ENCODE results near the gene PDCL2. TPM values are rescaled to one million over a fixed set of nuclear protein-coding genes. Genes with fewer than 3 reads are reported as not detected.

PDCL2 gene
- total and polyA plus RNA-seq, 9 of the 15 experiments (the other 6 are each of a cell fraction or from before 2014, with no cell fraction given) = 0.62 to 2.5 (median 1.2) TPM

DNA sequence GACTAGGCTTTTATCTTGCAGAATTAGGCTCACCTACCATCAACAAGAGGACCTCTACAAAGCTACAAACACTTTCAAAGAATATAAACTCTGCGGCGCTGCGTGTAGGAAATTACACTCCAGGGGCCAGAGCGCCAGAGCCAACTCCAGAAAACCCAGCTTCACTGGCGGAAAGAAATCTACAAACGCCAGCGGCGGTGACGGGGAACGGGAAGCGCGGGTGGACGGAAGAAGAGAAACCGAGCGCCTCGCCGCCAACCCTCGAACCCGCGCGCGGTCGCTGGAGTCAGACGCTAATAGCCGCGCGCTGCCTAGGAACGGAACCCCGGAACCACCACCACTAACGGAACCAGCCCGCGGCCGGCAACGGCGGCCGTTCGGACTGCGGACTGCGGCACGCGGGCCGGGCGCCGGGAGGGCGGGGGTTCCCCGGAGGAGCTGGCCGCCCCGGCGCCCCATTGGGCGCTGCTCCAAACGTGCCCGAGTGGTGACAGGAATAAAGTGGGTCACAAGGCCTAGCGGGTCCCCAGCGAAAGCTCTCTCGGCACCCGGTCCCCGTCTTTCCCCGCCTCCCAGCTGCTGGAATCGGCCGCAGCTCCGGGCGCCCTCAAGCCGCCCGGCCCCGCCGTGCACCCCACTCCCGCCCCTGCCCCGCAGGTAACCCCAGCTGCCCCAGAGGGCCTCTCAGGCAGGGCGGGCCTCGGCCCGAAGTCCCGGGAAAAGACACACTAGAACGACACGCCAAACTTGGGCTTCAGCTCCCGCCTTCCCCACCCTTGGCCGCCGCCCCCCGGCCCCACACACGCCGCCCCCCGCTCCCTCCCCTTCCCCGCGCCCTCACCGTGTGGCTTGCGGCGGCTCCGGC lies 46.2 kb downstream of the PDCL2 start (continued):
- no peak for TF ChIP-seq FOS (IDR thresholded peaks at IDR 0.05; ENCODE audit: extremely low read depth, insufficient read length)
- TF ChIP-seq ZNF699 (CRISPR knock-in tag; IDR thresholded peaks at IDR 0.05; ENCODE audit: insufficient replicate concordance) = no peak
- TF ChIP-seq ZNF274 (IDR thresholded peaks at IDR 0.05; ENCODE audit: borderline replicate concordance, low read depth, low read length) = no peak
- no peak for TF ChIP-seq SRSF3 (IDR thresholded peaks at IDR 0.05; ENCODE audit: insufficient read depth, low read length)
- no peak for TF ChIP-seq TSC22D4 (tag; IDR thresholded peaks at IDR 0.05)
- TF ChIP-seq ZNF12 (CRISPR knock-in tag; IDR thresholded peaks at IDR 0.05) = no peak
- TF ChIP-seq MYBL2 (IDR thresholded peaks at IDR 0.05; ENCODE audit: low read depth) = no peak
- no peak for TF ChIP-seq MYBL2 (CRISPR knock-in tag; IDR thresholded peaks at IDR 0.05; ENCODE audit: borderline replicate concordance)
- no peak for TF ChIP-seq ZNF263 (CRISPR knock-in tag; IDR thresholded peaks at IDR 0.05; ENCODE audit: borderline replicate concordance)
- TF ChIP-seq, protein P1, sequence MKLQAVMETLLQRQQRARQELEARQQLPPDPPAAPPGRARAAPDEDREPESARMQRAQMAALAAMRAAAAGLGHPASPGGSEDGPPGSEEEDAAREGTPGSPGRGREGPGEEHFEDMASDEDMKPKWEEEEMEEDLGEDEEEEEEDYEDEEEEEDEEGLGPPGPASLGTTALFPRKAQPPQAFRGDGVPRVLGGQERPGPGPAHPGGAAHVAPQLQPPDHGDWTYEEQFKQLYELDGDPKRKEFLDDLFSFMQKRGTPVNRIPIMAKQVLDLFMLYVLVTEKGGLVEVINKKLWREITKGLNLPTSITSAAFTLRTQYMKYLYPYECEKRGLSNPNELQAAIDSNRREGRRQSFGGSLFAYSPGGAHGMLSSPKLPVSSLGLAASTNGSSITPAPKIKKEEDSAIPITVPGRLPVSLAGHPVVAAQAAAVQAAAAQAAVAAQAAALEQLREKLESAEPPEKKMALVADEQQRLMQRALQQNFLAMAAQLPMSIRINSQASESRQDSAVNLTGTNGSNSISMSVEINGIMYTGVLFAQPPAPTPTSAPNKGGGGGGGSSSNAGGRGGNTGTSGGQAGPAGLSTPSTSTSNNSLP (IDR thresholded peaks at IDR 0.05; ENCODE audit: borderline replicate concordance, low read depth, low read length) = no peak
- TF ChIP-seq U2AF1 (optimal IDR thresholded peaks at IDR 0.05; ENCODE audit: low read depth, low read length) = no peak
- TF ChIP-seq TEAD1 (CRISPR knock-in tag; IDR thresholded peaks at IDR 0.05) = peak in 1 of 2 experiments; percentile 55; a peak in 1 of 4 replicates
- TF ChIP-seq FOXA1 (IDR thresholded peaks at IDR 0.05; ENCODE audit: borderline replicate concordance) = no peak
- TF ChIP-seq NFYB (IDR thresholded peaks at IDR 0.05; ENCODE audit: extremely low read depth, insufficient read length) = peak; percentile 11
- TF ChIP-seq RCOR1 (IDR thresholded peaks at IDR 0.05; ENCODE audit: borderline replicate concordance in 1 of 2, low read depth in 2 of 2, low read length in 2 of 2) = no peak
- no peak for TF ChIP-seq ILF3 (IDR thresholded peaks at IDR 0.05; ENCODE audit: borderline replicate concordance)
- TF ChIP-seq SNIP1 (IDR thresholded peaks at IDR 0.05; ENCODE audit: low read depth) = no peak
- TF ChIP-seq, protein P2, sequence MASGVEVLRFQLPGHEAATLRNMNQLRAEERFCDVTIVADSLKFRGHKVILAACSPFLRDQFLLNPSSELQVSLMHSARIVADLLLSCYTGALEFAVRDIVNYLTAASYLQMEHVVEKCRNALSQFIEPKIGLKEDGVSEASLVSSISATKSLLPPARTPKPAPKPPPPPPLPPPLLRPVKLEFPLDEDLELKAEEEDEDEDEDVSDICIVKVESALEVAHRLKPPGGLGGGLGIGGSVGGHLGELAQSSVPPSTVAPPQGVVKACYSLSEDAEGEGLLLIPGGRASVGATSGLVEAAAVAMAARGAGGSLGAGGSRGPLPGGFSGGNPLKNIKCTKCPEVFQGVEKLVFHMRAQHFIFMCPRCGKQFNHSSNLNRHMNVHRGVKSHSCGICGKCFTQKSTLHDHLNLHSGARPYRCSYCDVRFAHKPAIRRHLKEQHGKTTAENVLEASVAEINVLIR (CRISPR knock-in tag; IDR thresholded peaks at IDR 0.05) = no peak
- no peak for TF ChIP-seq MECOM (CRISPR knock-in tag; IDR thresholded peaks at IDR 0.05)
- TF ChIP-seq, protein P3, sequence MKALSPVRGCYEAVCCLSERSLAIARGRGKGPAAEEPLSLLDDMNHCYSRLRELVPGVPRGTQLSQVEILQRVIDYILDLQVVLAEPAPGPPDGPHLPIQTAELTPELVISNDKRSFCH (CRISPR knock-in tag; IDR thresholded peaks at IDR 0.05) = no peak
- TF ChIP-seq, protein P3 (tag; IDR thresholded peaks at IDR 0.05) = peak; percentile 61; the same call in 1 of the 2 replicates
- no peak for TF ChIP-seq DACH1 (IDR thresholded peaks at IDR 0.05; ENCODE audit: partially characterized antibody)
- no peak for TF ChIP-seq RAD21 (CRISPR knock-in tag; conservative IDR thresholded peaks at IDR 0.05 in 1 of 2, IDR thresholded peaks at IDR 0.05 in 1 of 2)

Data from K562 (cell line).